A549 (cell line): ENCODE data around the gene FAM107B. TPM values are rescaled to one million over a fixed set of nuclear protein-coding genes. Genes with fewer than 3 reads are reported as not detected.
A peak's percentile ranks its signal among the peaks of the same experiment; 100 is the strongest.

Source experiments
- ATAC-seq, 2 experiments: fragments of 200-7000 bp in 1 of 2; fragments of >200 bp in 1 of 2; cut with Nextera tagmentation in 1 of 2; cut with Tn5 transposase in 1 of 2; 3 replicates each; pipeline versions ENCODE4 v1.8.0 to v1.9.1; 2018 to 2020; ENCODE audit warnings: mild to moderate bottlenecking in 1 of 2, moderate library complexity in 1 of 2
- CTCF ChIA-PET: fragments of 300-600 bp; sonication (Branson Sonifier 250); formaldehyde crosslinking; extraction: SDS; loops from one replicate; lab custom pipeline; 2021; ENCODE audit warnings: antibody characterized with exemption, inconsistent platforms; lab: Yijun Ruan, JAX
- POLR2A ChIA-PET: fragments of 350-600 bp; formaldehyde crosslinking; extraction: SDS; loops from one replicate; lab custom pipeline; 2021; ENCODE audit warnings: antibody characterized with exemption, inconsistent platforms; lab: Yijun Ruan, JAX
- DNase-seq, 2 experiments: peaks; one replicate each; pipeline versions ENCODE4 v3.0.0 to v3.0.0-alpha.2; 2011 to 2016; ENCODE audit warnings: low read depth in 1 of 2, low spot score in 1 of 2
- FAIRE-seq: peaks from 2 replicates; lab custom pipeline; 2011; peaks lifted over from hg19 to GRCh38; lab: Jason Lieb, UNC
- H3K27ac ChIP-seq, 2 experiments: fragments of >200 bp; sonication (Bioruptor Twin); formaldehyde crosslinking; 3 replicates each; pipeline ENCODE4 v1.5.1; 2016 to 2017
- H3K4me1 ChIP-seq: fragments of >200 bp; sonication (Bioruptor Twin); formaldehyde crosslinking; 3 replicates; pipeline ENCODE4 v1.6.1; 2016
- H3K4me2 ChIP-seq: fragments of >200 bp; sonication (Bioruptor Twin); formaldehyde crosslinking; 3 replicates; pipeline ENCODE4 v1.6.1; 2016
- H3K4me3 ChIP-seq: fragments of >200 bp; sonication (Bioruptor Twin); formaldehyde crosslinking; 3 replicates; pipeline ENCODE4 v1.5.1; 2016
- H3K9me3 ChIP-seq: fragments of >200 bp; sonication (Bioruptor Twin); formaldehyde crosslinking; 3 replicates; pipeline ENCODE4 v1.6.1; 2016
- BCL3 ChIP-seq: fragments of >200 bp; sonication (Bioruptor Twin); formaldehyde crosslinking; IDR thresholded peaks from 3 replicates; pipeline ENCODE4 v1.6.1; 2016
- BHLHE40 ChIP-seq: IDR thresholded peaks from 2 replicates; pipeline ENCODE4 v1.6.1; 2012; ENCODE audit warnings: low read depth, low read length, inconsistent platforms
- CBX8 ChIP-seq: fragments of 200-600 bp; sonication (generic); IDR thresholded peaks from 2 replicates; pipeline ENCODE4 v1.6.1; 2016
- CEBPB ChIP-seq, 2 experiments: fragments of >200 bp in 1 of 2; sonication (Bioruptor Twin) in 1 of 2; formaldehyde crosslinking in 1 of 2; IDR thresholded peaks; 2 replicates each; pipeline ENCODE4 v1.6.1; 2012 to 2016
- E2F6 ChIP-seq: IDR thresholded peaks from 2 replicates; pipeline ENCODE4 v1.6.1; 2012; ENCODE audit warnings: low read depth, borderline replicate concordance
- EHMT2 ChIP-seq: fragments of 200-600 bp; sonication (generic); IDR thresholded peaks from 2 replicates; pipeline ENCODE4 v1.6.1; 2016; ENCODE audit warnings: antibody characterized with exemption, low read depth, mild to moderate bottlenecking, moderate library complexity
- ELK1 ChIP-seq: fragments of 150-350 bp; IDR thresholded peaks from 2 replicates; pipeline ENCODE4 v1.6.1; 2014; ENCODE audit warnings: low read depth, mild to moderate bottlenecking, low read length
- EP300 ChIP-seq, 2 experiments: fragments of >200 bp; sonication (Bioruptor Twin); formaldehyde crosslinking; IDR thresholded peaks; 2 replicates in 1 of 2; 3 replicates in 1 of 2; pipeline ENCODE4 v1.6.1; 2016 to 2017
- ESRRA ChIP-seq: fragments of 150-350 bp; IDR thresholded peaks from 2 replicates; pipeline ENCODE4 v1.6.1; 2014; ENCODE audit warnings: mild to moderate bottlenecking, low read length, borderline replicate concordance
- FOSB ChIP-seq: fragments of 250-450 bp; sonication (Bioruptor Pico); IDR thresholded peaks from 2 replicates; pipeline ENCODE4 v1.5.0; 2020; ENCODE audit warnings: mild to moderate bottlenecking, moderate library complexity
- GATA3 ChIP-seq: IDR thresholded peaks from 2 replicates; pipeline ENCODE4 v1.6.1; 2012; ENCODE audit warnings: borderline replicate concordance
- HES2 ChIP-seq: fragments of >200 bp; sonication (Bioruptor Twin); formaldehyde crosslinking; IDR thresholded peaks from 2 replicates; pipeline ENCODE4 v1.6.1; 2016
- HEYL ChIP-seq: fragments of 250-450 bp; sonication (Bioruptor Pico); IDR thresholded peaks from 2 replicates; pipeline ENCODE4 v1.8.0; 2021; ENCODE audit warnings: mild to moderate bottlenecking, moderate library complexity
- HMGXB4 ChIP-seq: fragments of 250-450 bp; sonication (Bioruptor Pico); IDR thresholded peaks from 2 replicates; pipeline ENCODE4 v1.5.0; 2021; ENCODE audit warnings: mild to moderate bottlenecking, moderate library complexity, borderline replicate concordance
- HOXB13 ChIP-seq: fragments of 250-450 bp; sonication (Bioruptor Pico); IDR thresholded peaks from 2 replicates; pipeline ENCODE4 v1.5.0; 2020; ENCODE audit warnings: low read depth, mild to moderate bottlenecking, moderate library complexity
- HOXB5 ChIP-seq: fragments of 250-450 bp; sonication (Bioruptor Pico); IDR thresholded peaks from 2 replicates; pipeline ENCODE4 v1.5.0; 2020; ENCODE audit warnings: mild to moderate bottlenecking, moderate library complexity
- JUN ChIP-seq, 2 experiments: fragments of >200 bp; sonication (Bioruptor Twin); formaldehyde crosslinking; IDR thresholded peaks; 2 replicates in 1 of 2; 3 replicates in 1 of 2; pipeline ENCODE4 v1.6.1; 2016 to 2017
- JUNB ChIP-seq: fragments of >200 bp; sonication (Bioruptor Twin); formaldehyde crosslinking; IDR thresholded peaks from 2 replicates; pipeline ENCODE4 v1.6.1; 2016
- MAX ChIP-seq: IDR thresholded peaks from 2 replicates; pipeline ENCODE4 v1.6.1; 2012
- MAZ ChIP-seq: fragments of 150-350 bp; IDR thresholded peaks from 2 replicates; pipeline ENCODE4 v1.6.1; 2014; ENCODE audit warnings: antibody characterized with exemption, low read depth, low read length, borderline replicate concordance
- MYC ChIP-seq: IDR thresholded peaks from 2 replicates; pipeline ENCODE4 v1.6.1; 2012; ENCODE audit warnings: mild to moderate bottlenecking, inconsistent platforms, low read length, improper control_type of control experiment, borderline replicate concordance
- NFE2L2 ChIP-seq: fragments of 150-350 bp; conservative IDR thresholded peaks from 2 replicates; pipeline ENCODE4 v1.6.1; 2014; ENCODE audit warnings: low read length
- PHF8 ChIP-seq: fragments of 200-600 bp; sonication (generic); IDR thresholded peaks from 2 replicates; pipeline ENCODE4 v1.6.1; 2016; ENCODE audit warnings: low read depth, mild to moderate bottlenecking, antibody characterized with exemption, moderate library complexity, borderline replicate concordance
- POLR2A ChIP-seq: IDR thresholded peaks from 2 replicates; pipeline ENCODE4 v1.6.1; 2012; ENCODE audit warnings: mild to moderate bottlenecking, low read length
- RAD21 ChIP-seq, 2 experiments: fragments of >200 bp in 1 of 2; sonication (Bioruptor Twin) in 1 of 2; formaldehyde crosslinking in 1 of 2; IDR thresholded peaks in 1 of 2; conservative IDR thresholded peaks in 1 of 2; 2 replicates in 1 of 2; 3 replicates in 1 of 2; pipeline ENCODE4 v1.6.1; 2012 to 2018; ENCODE audit warnings: inconsistent platforms in 1 of 2
- REST ChIP-seq: fragments of 200-600 bp; sonication (generic); IDR thresholded peaks from 2 replicates; pipeline ENCODE4 v1.6.1; 2016; ENCODE audit warnings: antibody characterized with exemption, mild to moderate bottlenecking, moderate library complexity
- RNF2 ChIP-seq: fragments of 200-600 bp; sonication (generic); IDR thresholded peaks from 2 replicates; pipeline ENCODE4 v1.6.1; 2016; ENCODE audit warnings: low read depth, mild to moderate bottlenecking, antibody characterized with exemption, moderate library complexity, borderline replicate concordance
- SMC3 ChIP-seq: fragments of >200 bp; sonication (Bioruptor Twin); formaldehyde crosslinking; IDR thresholded peaks from 3 replicates; pipeline ENCODE4 v1.6.1; 2018; ENCODE audit warnings: inconsistent platforms
- ZC3H11A ChIP-seq: fragments of 450-650 bp; IDR thresholded peaks from 2 replicates; pipeline ENCODE4 v1.6.1; 2014; ENCODE audit warnings: antibody characterized with exemption, mild to moderate bottlenecking
- WGBS: methylation state at CpG from one replicate; pipeline ENCODE4 v1.1.6; 2017; ENCODE audit errors: missing lambda C conversion rate; 5-methylcytosine and 5-hydroxymethylcytosine counted together
- polyA plus RNA-seq, 4 experiments: library from polyadenylated mRNA; depleted of rRNA in 3 of 4; stranded (reverse); fragments of >200 nt; fragmentation: RNase III in 1 of 4; extraction: RNeasy Plus Mini Kit Qiagen cat#74134 plus additional on column Dnase treatment in 1 of 4; gene quantifications; 2 replicates in 3 of 4; 3 replicates in 1 of 4; pipeline ENCODE4 v1.2.3, GENCODE V29; 2011 to 2017

FAM107B gene
- polyA plus RNA-seq, 2 of the 4 experiments (the other 2 are of a cell fraction) = 99.9 to 173 TPM

- CTCF ChIA-PET = interaction anchor here (1.9 kb wide), 1 partner anchor 8 kb away, joined by 5 read pairs; no protein-coding TSS in a partner anchor
- Histone ChIP-seq H3K4me2 (peak overlapping the region; percentile 29), H3K9me3 (peaks cover 42% of the 10 kb centered on the region), H3K27ac (peak overlapping the region; percentile 74 to 76), H3K4me1 (peaks cover 18% of the 10 kb centered on the region)
- DNase-seq = peak in 1 of 2 experiments; percentile 80
- POLR2A ChIA-PET = no interaction called here
- ATAC-seq = peak in 1 of 2 experiments; percentile 80; a peak in 3 of 6 replicates
- WGBS = 13% methylated on average over 3 of the region's 3 CpGs
- FAIRE-seq = peak; percentile 59
- TF ChIP-seq BHLHE40 (no peak), RAD21 (conservative IDR thresholded peaks at IDR 0.05 in 1 of 2, IDR thresholded peaks at IDR 0.05 in 1 of 2) (peak in 1 of 2 experiments; percentile 47; a peak in 1 of 5 replicates), SMC3 (peak; percentile 33; the same call in 1 of the 3 replicates), CEBPB (IDR thresholded peaks at IDR 0.05) (no peak), GATA3 (peak; percentile 51; the same call in 1 of the 2 replicates), NFE2L2 (no peak), E2F6 (no peak), MAX (no peak), MAZ (no peak), PHF8 (no peak), POLR2A (no peak), RNF2 (no peak), JUNB (no peak), ESRRA (no peak), CBX8 (no peak), EHMT2 (no peak), FOSB (CRISPR knock-in tag) (no peak), MYC (no peak), BCL3 (0 out of 3 replicates have a peak, but pooled peaks have one; percentile 30), JUN (IDR thresholded peaks at IDR 0.05) (peak; percentile 68 to 72; a peak in 3 of 5 replicates), EP300 (IDR thresholded peaks at IDR 0.05) (peak; percentile 59 to 80; a peak in 3 of 5 replicates), HEYL (CRISPR knock-in tag) (no peak), HMGXB4 (CRISPR knock-in tag) (no peak), HES2 (no peak), HOXB5 (CRISPR knock-in tag) (no peak)
- TF ChIP-seq, all 56 proteins: peak for 6
- H3K4me3 ChIP-seq = no peak overlapping the region
Measured at GRCh38 chr10:14742815-14743214, 31.9 kb downstream of the FAM107B start.

GRCh38 chr10:14742382-14742781 is 32.3 kb downstream of the FAM107B start:
- peak overlapping the region; percentile 29 for H3K4me2 ChIP-seq
- peak in 1 of 2 experiments; percentile 34 for DNase-seq
- CTCF ChIA-PET = interaction anchor here (1.9 kb wide), 1 partner anchor 8 kb away, joined by 5 read pairs; no protein-coding TSS in a partner anchor
- H3K9me3 ChIP-seq = peaks cover 39% of the 10 kb centered on the region
- 13% methylated on average over 1 of the region's 1 CpG for WGBS
- H3K27ac ChIP-seq = peak overlapping the region; percentile 74 to 76
- POLR2A ChIA-PET = interaction anchor here (1.0 kb wide), 1 partner anchor 72 kb away, joined by 5 read pairs; no protein-coding TSS in a partner anchor
- TF ChIP-seq ZC3H11A = no peak
- TF ChIP-seq HOXB13 (CRISPR knock-in tag) = no peak
- no peak for TF ChIP-seq PHF8
- no peak for TF ChIP-seq ESRRA
- TF ChIP-seq ELK1 = no peak
- no peak for TF ChIP-seq REST
- no peak overlapping the region for H3K4me3 ChIP-seq
- peak; percentile 13 to 64; a peak in 4 of 6 replicates for ATAC-seq
- FAIRE-seq = no peak
- peaks cover 16% of the 10 kb centered on the region for H3K4me1 ChIP-seq
